A172 (cell line): ENCODE data around the gene TRAPPC2. TPM values are rescaled to one million over a fixed set of nuclear protein-coding genes. Genes with fewer than 3 reads are reported as not detected.

ENCODE experiments used
- DNase-seq: peaks from one replicate; pipeline ENCODE4 v3.0.0-alpha.2; 2015; ENCODE audit warnings: low spot score
- total RNA-seq: library from RNA; depleted of rRNA; stranded (reverse); fragments of >200 nt; shearing (Covaris generic); gene quantifications from 2 replicates; pipeline ENCODE4 v1.2.3, GENCODE V29; 2014; rRNA removed

The TRAPPC2 gene
- total RNA-seq, 1 experiment from 2014 or later, result 21.4 TPM

- peak; percentile 91 for DNase-seq
These were observed 65.1 kb downstream of the TRAPPC2 start for GRCh38 chrX:13669246-13669737.

- no peak for DNase-seq
These were observed 66.5 kb downstream of the TRAPPC2 start for GRCh38 chrX:13667919-13668318.

GRCh38 chrX:13666836-13667235, 67.6 kb downstream of the TRAPPC2 start:
- no peak for DNase-seq

- DNase-seq, result no peak
These were observed 70.4 kb downstream of the TRAPPC2 start for GRCh38 chrX:13664020-13664419.

GRCh38 chrX:13662355-13662791, 72.0 kb downstream of the TRAPPC2 start:
- no peak for DNase-seq

Other genes with a start within 250 kb of the TRAPPC2 start
- not detected in 2 replicates for gene EGFL6, start 165.0 kb downstream of the TRAPPC2 start, total RNA-seq
- 3.0 and 5.6 TPM in 2 replicates for gene TCEANC, start 81.5 kb downstream of the TRAPPC2 start, total RNA-seq
- 61.3 and 68.4 TPM in 2 replicates for gene RAB9A, start 45.5 kb downstream of the TRAPPC2 start, total RNA-seq
- 12.2 and 23.8 TPM in 2 replicates for gene OFD1, start 128 bp upstream of the TRAPPC2 start, total RNA-seq
- not detected in 2 replicates for gene GPM6B, start 82.5 kb upstream of the TRAPPC2 start, total RNA-seq